Measurements from ENCODE around the gene CAPN15. TPM values are rescaled to one million over a fixed set of nuclear protein-coding genes. Genes with fewer than 3 reads are reported as not detected.

CAPN15 gene
- total RNA-seq (2022; extraction: Qiagen RNA extraction; ENCODE audit: low read depth): 44.2 to 76.6 TPM (median 71.4 TPM) in 5 replicates

GRCh38 chr16:527015-527903, at the start of gene CAPN15:
CAPN15 (plus strand) TSS chr16:527712; CDS start chr16:546839, 19,127 bp downstream.

DNA sequence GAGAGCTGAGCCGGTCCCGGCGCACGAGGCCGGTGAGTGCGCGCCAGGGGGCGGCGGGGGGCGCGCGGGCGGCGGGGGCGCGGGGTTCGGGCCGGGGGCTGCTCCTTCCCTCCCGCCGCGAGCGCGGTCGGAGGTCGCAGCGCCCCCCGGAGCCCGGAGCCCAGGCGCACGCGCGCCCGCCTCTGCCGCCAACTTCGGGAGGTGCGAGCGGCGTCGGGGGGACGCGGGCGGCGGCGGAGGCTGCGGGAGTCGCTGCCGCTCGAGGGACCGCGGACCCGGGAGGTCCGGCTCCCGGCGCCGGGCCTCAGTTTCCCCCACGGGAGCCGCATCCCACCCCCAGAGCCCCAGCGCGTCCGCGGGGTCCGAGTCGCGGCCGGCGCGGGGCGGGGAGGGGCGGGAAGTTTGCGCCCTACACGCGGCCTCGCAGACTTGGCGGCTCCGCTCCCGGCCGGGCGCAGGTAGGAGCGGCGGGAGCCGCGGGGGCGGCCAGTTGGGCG, 32.7 kb downstream of the CAPN15 start, which contains the start of gene PRR35:
Gene PRR35 (plus strand): TSS at position 191 of the 497 bp plus-strand sequence. CDS start 2,901 bp downstream, outside the sequence.

DNA sequence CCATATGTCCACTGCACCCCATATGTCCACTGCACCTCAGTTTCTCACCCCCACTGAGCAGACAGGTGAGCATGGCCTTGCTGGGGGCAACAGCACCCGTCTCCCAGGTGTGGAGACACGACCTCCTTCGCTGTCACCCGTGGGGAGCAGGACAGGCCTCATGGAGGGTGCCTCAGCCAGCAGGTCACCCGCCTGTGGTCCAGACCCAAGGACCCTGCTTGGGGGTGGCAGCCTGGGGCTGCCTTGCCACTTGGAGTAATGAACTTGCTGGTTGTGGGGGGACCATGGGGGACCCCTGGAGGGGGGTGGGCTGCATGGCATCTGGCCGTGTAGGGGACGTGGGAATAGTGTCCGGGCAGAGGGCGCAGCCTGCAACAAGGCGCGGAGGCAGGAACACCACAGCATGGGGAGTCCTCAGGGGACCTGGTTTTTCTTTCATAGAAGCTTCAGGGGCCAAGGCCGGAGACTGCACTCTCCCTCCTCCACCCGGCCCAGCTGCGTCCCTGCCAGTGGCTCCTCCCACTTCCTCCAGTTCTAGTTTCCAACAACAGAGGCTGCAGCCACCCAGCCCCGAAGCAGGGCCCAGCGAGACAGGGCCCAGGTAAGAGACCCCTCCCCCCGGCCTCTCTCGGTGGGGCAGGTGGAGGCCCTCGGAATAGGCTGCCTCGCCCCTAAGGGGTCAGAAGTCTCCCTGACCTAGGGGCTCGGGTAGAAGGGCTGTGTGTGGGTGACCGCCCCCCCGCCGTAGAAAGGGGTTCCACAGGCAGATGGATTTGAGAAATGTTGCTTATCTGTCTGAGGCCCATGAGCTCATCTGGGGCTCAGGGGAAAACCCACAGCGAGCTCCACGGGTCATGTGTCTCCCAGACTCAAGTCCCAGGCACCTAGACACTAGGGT, 39.2 kb downstream of the CAPN15 start, which contains the start of gene NHLRC4:
Gene NHLRC4 (plus strand): TSS at position 531 of the 898 bp plus-strand sequence. CDS start 1,043 bp downstream, outside the sequence.

GRCh38 chr16:569445-570254, 42.1 kb downstream of the CAPN15 start, which contains the start of gene PIGQ:
PIGQ (plus strand) TSS chr16:569968; CDS start chr16:574075, 4,107 bp downstream.

GRCh38 chr16:589658-590187, 62.2 kb downstream of the CAPN15 start, which contains the start of gene RAB40C:
RAB40C (plus strand) TSS chr16:590066; CDS start chr16:590292, 226 bp downstream.

Other genes with a start within 250 kb of the CAPN15 start
- gene ARHGDIG, start 247.1 kb upstream of the CAPN15 start, total RNA-seq (2022; extraction: Qiagen RNA extraction; ENCODE audit: low read depth): 1.7 to 3.2 TPM (median 2.5 TPM) in 5 replicates
- gene PDIA2, start 244.5 kb upstream of the CAPN15 start, total RNA-seq (2022; extraction: Qiagen RNA extraction; ENCODE audit: low read depth): 0.18 to 0.51 TPM (median 0.44 TPM) in 5 replicates
- gene AXIN1, start 175.0 kb upstream of the CAPN15 start, total RNA-seq (2022; extraction: Qiagen RNA extraction; ENCODE audit: low read depth): 27.7 to 34.1 TPM (median 31.6 TPM) in 5 replicates
- 114 to 136 TPM (median 133 TPM) in 5 replicates for gene MRPL28, start 157.2 kb upstream of the CAPN15 start, total RNA-seq (2022; extraction: Qiagen RNA extraction; ENCODE audit: low read depth)
- gene PGAP6, start 145.7 kb upstream of the CAPN15 start, total RNA-seq (2022; extraction: Qiagen RNA extraction; ENCODE audit: low read depth): 26.6 to 39.6 TPM (median 35.5 TPM) in 5 replicates
- 291 to 435 TPM (median 419 TPM) in 5 replicates for gene NME4, start 130.5 kb upstream of the CAPN15 start, total RNA-seq (2022; extraction: Qiagen RNA extraction; ENCODE audit: low read depth)
- 21.2 to 29.8 TPM (median 27.7 TPM) in 5 replicates for gene DECR2, start 125.8 kb upstream of the CAPN15 start, total RNA-seq (2022; extraction: Qiagen RNA extraction; ENCODE audit: low read depth)
- 24.0 to 30.6 TPM (median 26.9 TPM) in 5 replicates for gene RAB11FIP3, start 102.1 kb upstream of the CAPN15 start, total RNA-seq (2022; extraction: Qiagen RNA extraction; ENCODE audit: low read depth)
- 0.13 to 0.22 TPM (median 0.17 TPM) in 4 of 5 replicates, not detected in the other for gene PRR35, start 32.7 kb downstream of the CAPN15 start, total RNA-seq (2022; extraction: Qiagen RNA extraction; ENCODE audit: low read depth)
- 0.15 to 0.51 TPM (median 0.29 TPM) in 5 replicates for gene NHLRC4, start 39.3 kb downstream of the CAPN15 start, total RNA-seq (2022; extraction: Qiagen RNA extraction; ENCODE audit: low read depth)
- gene PIGQ, start 42.3 kb downstream of the CAPN15 start, total RNA-seq (2022; extraction: Qiagen RNA extraction; ENCODE audit: low read depth): 33.1 to 39.4 TPM (median 38.6 TPM) in 5 replicates
- gene RAB40C, start 62.4 kb downstream of the CAPN15 start, total RNA-seq (2022; extraction: Qiagen RNA extraction; ENCODE audit: low read depth): 12.8 to 19.7 TPM (median 16.9 TPM) in 5 replicates
- gene WFIKKN1, start 103.3 kb downstream of the CAPN15 start, total RNA-seq (2022; extraction: Qiagen RNA extraction; ENCODE audit: low read depth): 0.06 to 0.19 TPM (median 0.14 TPM) in 5 replicates
- gene METTL26, start 108.6 kb downstream of the CAPN15 start, total RNA-seq (2022; extraction: Qiagen RNA extraction; ENCODE audit: low read depth): 90.6 to 140 TPM (median 135 TPM) in 5 replicates
- gene MCRIP2, start 114.1 kb downstream of the CAPN15 start, total RNA-seq (2022; extraction: Qiagen RNA extraction; ENCODE audit: low read depth): 22.6 to 48.4 TPM (median 39.2 TPM) in 5 replicates
- 17.6 to 28.0 TPM (median 27.2 TPM) in 5 replicates for gene WDR90, start 121.7 kb downstream of the CAPN15 start, total RNA-seq (2022; extraction: Qiagen RNA extraction; ENCODE audit: low read depth)
- gene RHOT2, start 140.4 kb downstream of the CAPN15 start, total RNA-seq (2022; extraction: Qiagen RNA extraction; ENCODE audit: low read depth): 64.2 to 101 TPM (median 94.6 TPM) in 5 replicates
- gene RHBDL1, start 148.0 kb downstream of the CAPN15 start, total RNA-seq (2022; extraction: Qiagen RNA extraction; ENCODE audit: low read depth): 0.56 to 1.4 TPM (median 1.3 TPM) in 5 replicates
- gene STUB1, start 152.7 kb downstream of the CAPN15 start, total RNA-seq (2022; extraction: Qiagen RNA extraction; ENCODE audit: low read depth): 86.9 to 131 TPM (median 117 TPM) in 5 replicates
- gene JMJD8, start 156.6 kb downstream of the CAPN15 start, total RNA-seq (2022; extraction: Qiagen RNA extraction; ENCODE audit: low read depth): 63.9 to 81.6 TPM (median 78.7 TPM) in 5 replicates
- gene WDR24, start 162.7 kb downstream of the CAPN15 start, total RNA-seq (2022; extraction: Qiagen RNA extraction; ENCODE audit: low read depth): 4.2 to 6.3 TPM (median 5.8 TPM) in 5 replicates
- 5.4 to 11.7 TPM (median 7.4 TPM) in 5 replicates for gene FBXL16, start 178.1 kb downstream of the CAPN15 start, total RNA-seq (2022; extraction: Qiagen RNA extraction; ENCODE audit: low read depth)
- gene METRN, start 187.4 kb downstream of the CAPN15 start, total RNA-seq (2022; extraction: Qiagen RNA extraction; ENCODE audit: low read depth): 82.0 to 226 TPM (median 208 TPM) in 5 replicates
- gene ANTKMT, start 193.4 kb downstream of the CAPN15 start, total RNA-seq (2022; extraction: Qiagen RNA extraction; ENCODE audit: low read depth): 35.3 to 65.1 TPM (median 57.7 TPM) in 5 replicates
- gene CCDC78, start 198.7 kb downstream of the CAPN15 start, total RNA-seq (2022; extraction: Qiagen RNA extraction; ENCODE audit: low read depth): 4.2 to 7.7 TPM (median 5.6 TPM) in 5 replicates
- gene HAGHL, start 199.4 kb downstream of the CAPN15 start, total RNA-seq (2022; extraction: Qiagen RNA extraction; ENCODE audit: low read depth): 15.2 to 20.6 TPM (median 18.0 TPM) in 5 replicates
- gene CIAO3, start 213.3 kb downstream of the CAPN15 start, total RNA-seq (2022; extraction: Qiagen RNA extraction; ENCODE audit: low read depth): 20.2 to 27.9 TPM (median 25.3 TPM) in 5 replicates
- 2.1 to 4.3 TPM (median 3.2 TPM) in 5 replicates for gene MSLN, start 233.0 kb downstream of the CAPN15 start, total RNA-seq (2022; extraction: Qiagen RNA extraction; ENCODE audit: low read depth)

Data from A549 treated with GW870086 at 1 μM for 4 hours (cell line).